ENCODE results near the gene OIT3. TPM values are rescaled to one million over a fixed set of nuclear protein-coding genes. Genes with fewer than 3 reads are reported as not detected.
"Not testable (repeated sequence)": the region's sequence is repeated elsewhere in the genome, so short reads cannot be mapped to it uniquely, and the experiment has no call there.

OIT3 gene
- total and polyA plus RNA-seq, 2 of the 4 experiments (the other 2 are of a cell fraction): not detected

- Histone ChIP-seq H3K4me3 (ENCODE audit: insufficient read depth, low read depth, low read length) (no peak overlapping the region), H2BK15ac (ENCODE audit: low read depth, low read length) (no peak overlapping the region), H2BK20ac (ENCODE audit: low read depth, low read length) (no peak overlapping the region), H4K8ac (ENCODE audit: low read depth in 2 of 2, low read length in 2 of 2) (no peak overlapping the region), H3K27ac (ENCODE audit: insufficient read depth, low read length) (no peak overlapping the region), H4K20me1 (ENCODE audit: insufficient read depth, low read length) (no peaks in the 10 kb centered on the region), H3K9me3 (ENCODE audit: control insufficient read depth, insufficient read depth, low read length) (no peaks in the 10 kb centered on the region), H3K18ac (ENCODE audit: low read depth, low read length) (no peak overlapping the region), H3K23ac (ENCODE audit: low read depth, low read length) (no peak overlapping the region), H3K4me2 (ENCODE audit: low read depth, low read length) (no peak overlapping the region), H3K27me3 (ENCODE audit: control insufficient read depth, insufficient read depth, low read length) (no peaks in the 10 kb centered on the region), H2BK120ac (ENCODE audit: low read depth, low read length) (no peak overlapping the region), H3K36me3 (ENCODE audit: control insufficient read depth, insufficient read depth, low read length) (no peaks in the 10 kb centered on the region), H2AFZ (replicated peaks; ENCODE audit: low read length, poor library complexity) (no peak overlapping the region), H3K4ac (ENCODE audit: low read depth, low read length) (no peak overlapping the region), H4K91ac (ENCODE audit: insufficient read depth, low read depth, low read length) (no peak overlapping the region), H3K14ac (replicated peaks; ENCODE audit: low read depth, low read length) (no peak overlapping the region), H2AK9ac (replicated peaks; ENCODE audit: low read depth, low read length, poor library complexity) (no peak overlapping the region), H3K9ac (ENCODE audit: low read depth, low read length) (no peak overlapping the region), H2AK5ac (ENCODE audit: low read depth, low read length) (no peak overlapping the region), H4K5ac (ENCODE audit: low read depth, low read length) (no peak overlapping the region), H3K9me1 (ENCODE audit: insufficient read depth, low read length) (no peaks in the 10 kb centered on the region), H3K56ac (ENCODE audit: extremely low read depth, insufficient read depth, low read length) (no peak overlapping the region), H2BK5ac (ENCODE audit: low read depth, low read length, poor library complexity, severe bottlenecking) (no peak overlapping the region), H3K4me1 (ENCODE audit: control insufficient read depth, insufficient read depth, low read length) (no peaks in the 10 kb centered on the region), H3K79me1 (ENCODE audit: low read depth in 1 of 2, low read length in 2 of 2) (no peaks in the 10 kb centered on the region)
- DNase-seq (no peak), ATAC-seq (ENCODE audit: low read depth) (no peak)
- POLR2A ChIA-PET (ENCODE audit: unreplicated experiment): no interaction called here
- 20% methylated on average over 1 of the region's 7 CpGs; no CpG with 5 or more reads in 1 of the 2 experiments for WGBS, 2 experiments (ENCODE audit: extremely low coverage in 2 of 2, insufficient read length in 1 of 2)
- intact Hi-C loops (cut with micrococcal nuclease): no loop called here
- TF ChIP-seq FOS (IDR thresholded peaks at IDR 0.05; ENCODE audit: low read depth, low read length): no peak
- in situ Hi-C loops (cut with MboI; ENCODE audit: low sequenced_read_pairs): no loop called here
- BruUV-seq (replicated peaks): no TSS peak
- dilution Hi-C loops (cut with HindIII; ENCODE audit: low sequenced_read_pairs, unreplicated experiment): no loop called here
- CTCF ChIA-PET: no interaction called here
These were observed 19.7 kb downstream of the OIT3 start for GRCh38 chr10:72913287-72913686.

DNA sequence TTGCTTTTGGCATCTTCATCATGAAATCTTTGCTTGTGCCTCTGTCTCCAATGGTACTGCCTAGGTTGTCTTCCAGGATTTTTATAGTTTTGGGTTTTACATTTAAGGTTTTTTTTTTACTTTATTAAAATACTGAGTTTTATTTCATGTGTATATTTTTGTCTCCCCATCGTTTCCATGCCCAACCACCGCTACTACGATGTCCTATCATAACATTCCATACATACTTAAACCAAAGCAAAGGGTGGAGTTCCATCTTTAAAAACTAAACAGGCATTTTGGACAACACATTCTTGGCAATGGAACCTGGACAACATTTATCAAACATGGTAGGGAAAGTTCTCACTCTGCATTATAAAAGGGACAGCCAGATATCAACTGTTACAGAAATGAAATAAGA lies 23.7 kb downstream of the OIT3 start:
- H4K91ac ChIP-seq (ENCODE audit: insufficient read depth, low read depth, low read length); H2BK15ac ChIP-seq (ENCODE audit: low read depth, low read length); H3K4ac ChIP-seq (ENCODE audit: low read depth, low read length); DNase-seq; in situ Hi-C loops (cut with MboI; ENCODE audit: low sequenced_read_pairs); H2AFZ ChIP-seq (replicated peaks; ENCODE audit: low read length, poor library complexity); H4K5ac ChIP-seq (ENCODE audit: low read depth, low read length); H3K36me3 ChIP-seq (ENCODE audit: control insufficient read depth, insufficient read depth, low read length); H3K79me1 ChIP-seq (ENCODE audit: low read depth in 1 of 2, low read length in 2 of 2); H3K4me1 ChIP-seq (ENCODE audit: control insufficient read depth, insufficient read depth, low read length); ATAC-seq (ENCODE audit: low read depth); H3K27me3 ChIP-seq (ENCODE audit: control insufficient read depth, insufficient read depth, low read length); intact Hi-C loops (cut with micrococcal nuclease); H3K9me3 ChIP-seq (ENCODE audit: control insufficient read depth, insufficient read depth, low read length); BruUV-seq (replicated peaks); CTCF ChIA-PET; H2BK20ac ChIP-seq (ENCODE audit: low read depth, low read length); H3K4me2 ChIP-seq (ENCODE audit: low read depth, low read length); H3K9me1 ChIP-seq (ENCODE audit: insufficient read depth, low read length); H3K27ac ChIP-seq (ENCODE audit: insufficient read depth, low read length); POLR2A ChIA-PET (ENCODE audit: unreplicated experiment); H2BK120ac ChIP-seq (ENCODE audit: low read depth, low read length); H3K9ac ChIP-seq (ENCODE audit: low read depth, low read length); H3K56ac ChIP-seq (ENCODE audit: extremely low read depth, insufficient read depth, low read length); H4K8ac ChIP-seq (ENCODE audit: low read depth in 2 of 2, low read length in 2 of 2); H2AK9ac ChIP-seq (replicated peaks; ENCODE audit: low read depth, low read length, poor library complexity); H3K23ac ChIP-seq (ENCODE audit: low read depth, low read length); H4K20me1 ChIP-seq (ENCODE audit: insufficient read depth, low read length); dilution Hi-C loops (cut with HindIII; ENCODE audit: low sequenced_read_pairs, unreplicated experiment); H3K18ac ChIP-seq (ENCODE audit: low read depth, low read length); H2AK5ac ChIP-seq (ENCODE audit: low read depth, low read length); H3K14ac ChIP-seq (replicated peaks; ENCODE audit: low read depth, low read length); H2BK5ac ChIP-seq (ENCODE audit: low read depth, low read length, poor library complexity, severe bottlenecking); H3K4me3 ChIP-seq (ENCODE audit: insufficient read depth, low read depth, low read length): not testable (repeated sequence)
- WGBS, 2 experiments (ENCODE audit: extremely low coverage in 2 of 2, insufficient read length in 1 of 2): no CpG with 5 or more reads among the region's 3 CpGs
